ENCODE results near the gene MMP23B. TPM values are rescaled to one million over a fixed set of nuclear protein-coding genes. Genes with fewer than 3 reads are reported as not detected.

The MMP23B gene
- total and polyA plus RNA-seq, 9 donors: 0.88 to 128 (median 67.3) TPM

GRCh38 chr1:1677718-1678580 is 46.0 kb downstream of the MMP23B start:
- H3K27me3 ChIP-seq: no peaks in the 10 kb centered on the region
- H3K9me3 ChIP-seq: no peaks in the 10 kb centered on the region
- H3K27ac ChIP-seq: no peak overlapping the region
- 80 to 84% (median 83%) methylated on average over 39 of the region's 39 CpGs for WGBS, 3 donors
- peak in 2 of 5 donors; percentile 15 to 27 for DNase-seq
- H3K4me3 ChIP-seq: no peak overlapping the region
- intact Hi-C loops (cut with DNase I): no loop called here
- peaks cover 6% of the 10 kb centered on the region for H3K4me1 ChIP-seq (ENCODE audit: insufficient read depth)
- H3K36me3 ChIP-seq: no peaks in the 10 kb centered on the region
- no peak for TF ChIP-seq CTCF (IDR thresholded peaks at IDR 0.05)

- peak in 2 of 5 donors; percentile 32 to 33 for DNase-seq
- no peak for TF ChIP-seq EP300 (IDR thresholded peaks at IDR 0.05)
- TF ChIP-seq POLR2A (IDR thresholded peaks at IDR 0.05): no peak
- no peak for TF ChIP-seq CTCF (IDR thresholded peaks at IDR 0.05)
These were observed 46.8 kb downstream of the MMP23B start for GRCh38 chr1:1678581-1679380.

GRCh38 chr1:1680031-1680911 is 48.3 kb downstream of the MMP23B start:
- 71 to 83% (median 73%) methylated on average over 32 of the region's 32 CpGs for WGBS, 3 donors
- no peaks in the 10 kb centered on the region for H3K27me3 ChIP-seq
- no peaks in the 10 kb centered on the region for H3K36me3 ChIP-seq
- H3K4me1 ChIP-seq (ENCODE audit: insufficient read depth): peaks cover 9% of the 10 kb centered on the region
- TF ChIP-seq EP300 (IDR thresholded peaks at IDR 0.05) (no peak), CTCF (IDR thresholded peaks at IDR 0.05) (no peak)
- H3K9me3 ChIP-seq: no peaks in the 10 kb centered on the region
- intact Hi-C loops (cut with DNase I): no loop called here
- peak in 3 of 5 donors; percentile 15 to 30 (median 21) for DNase-seq
- H3K4me3 ChIP-seq: no peak overlapping the region
- H3K27ac ChIP-seq: no peak overlapping the region

More at GRCh38 chr1:1678581-1679380, 46.8 kb downstream of the MMP23B start:
- Histone ChIP-seq H3K27ac (no peak overlapping the region), H3K27me3 (no peaks in the 10 kb centered on the region), H3K36me3 (no peaks in the 10 kb centered on the region), H3K4me3 (no peak overlapping the region), H3K9me3 (no peaks in the 10 kb centered on the region), H3K4me1 (ENCODE audit: insufficient read depth) (peaks cover 6% of the 10 kb centered on the region)
- intact Hi-C loops (cut with DNase I): no loop called here
- WGBS, 3 donors: 70 to 79% (median 75%) methylated on average over 24 of the region's 24 CpGs

GRCh38 chr1:1680912-1681273 is 48.9 kb downstream of the MMP23B start:
- DNase-seq: peak in 2 of 5 donors; percentile 12 to 17
- H3K4me1 ChIP-seq (ENCODE audit: insufficient read depth): peaks cover 9% of the 10 kb centered on the region
- intact Hi-C loops (cut with DNase I): no loop called here
- H3K9me3 ChIP-seq: no peaks in the 10 kb centered on the region
- no peak overlapping the region for H3K4me3 ChIP-seq
- no peaks in the 10 kb centered on the region for H3K36me3 ChIP-seq
- TF ChIP-seq EP300 (IDR thresholded peaks at IDR 0.05): no peak
- TF ChIP-seq POLR2A (IDR thresholded peaks at IDR 0.05): no peak
- no peak for TF ChIP-seq CTCF (IDR thresholded peaks at IDR 0.05)
- WGBS, 3 donors: 61 to 75% (median 62%) methylated on average over 11 of the region's 11 CpGs
- H3K27ac ChIP-seq: no peak overlapping the region
- H3K27me3 ChIP-seq: no peaks in the 10 kb centered on the region

Measured in ovary (tissue), 9 donors.